Mammary epithelial cell (primary cell): ENCODE data around the gene PAXX.

Experiments
- EZH2 ChIP-seq: IDR thresholded peaks from 2 replicates; pipeline ENCODE4 v1.6.1; 2012; ENCODE audit warnings: low read length, inconsistent platforms, borderline replicate concordance
- TF ChIP-seq, protein P1 (sequence below), 2 donors: IDR thresholded peaks in 1 of 2; conservative IDR thresholded peaks in 1 of 2; 2 replicates each; pipeline ENCODE4 v1.5.1; 2011 to 2012; ENCODE audit warnings: inconsistent platforms in 2 of 2, low read length in 2 of 2, mild to moderate bottlenecking in 2 of 2, control low read depth in 1 of 2, low read depth in 1 of 2; ENCODE audit not compliant: insufficient read depth in 1 of 2; ENCODE audit errors: extremely low read depth in 1 of 2

DNA sequence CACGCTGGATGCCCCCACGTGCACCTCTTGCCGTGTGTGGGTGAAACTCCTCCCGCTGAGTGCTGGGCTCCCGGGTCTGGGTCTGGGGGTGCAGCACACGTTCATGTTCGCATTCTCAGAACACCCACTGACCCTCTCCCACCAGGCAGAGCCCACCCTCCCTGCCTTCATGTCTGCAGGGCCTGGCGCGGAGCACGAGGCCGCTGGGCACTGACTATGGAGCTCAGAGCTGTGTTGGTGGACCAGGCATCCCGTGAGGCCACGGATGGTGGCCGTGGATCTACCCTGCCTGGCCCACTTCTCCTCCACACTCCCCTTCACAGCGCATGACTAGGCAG, 31.3 kb upstream of the PAXX start:
- TF ChIP-seq, protein P1, sequence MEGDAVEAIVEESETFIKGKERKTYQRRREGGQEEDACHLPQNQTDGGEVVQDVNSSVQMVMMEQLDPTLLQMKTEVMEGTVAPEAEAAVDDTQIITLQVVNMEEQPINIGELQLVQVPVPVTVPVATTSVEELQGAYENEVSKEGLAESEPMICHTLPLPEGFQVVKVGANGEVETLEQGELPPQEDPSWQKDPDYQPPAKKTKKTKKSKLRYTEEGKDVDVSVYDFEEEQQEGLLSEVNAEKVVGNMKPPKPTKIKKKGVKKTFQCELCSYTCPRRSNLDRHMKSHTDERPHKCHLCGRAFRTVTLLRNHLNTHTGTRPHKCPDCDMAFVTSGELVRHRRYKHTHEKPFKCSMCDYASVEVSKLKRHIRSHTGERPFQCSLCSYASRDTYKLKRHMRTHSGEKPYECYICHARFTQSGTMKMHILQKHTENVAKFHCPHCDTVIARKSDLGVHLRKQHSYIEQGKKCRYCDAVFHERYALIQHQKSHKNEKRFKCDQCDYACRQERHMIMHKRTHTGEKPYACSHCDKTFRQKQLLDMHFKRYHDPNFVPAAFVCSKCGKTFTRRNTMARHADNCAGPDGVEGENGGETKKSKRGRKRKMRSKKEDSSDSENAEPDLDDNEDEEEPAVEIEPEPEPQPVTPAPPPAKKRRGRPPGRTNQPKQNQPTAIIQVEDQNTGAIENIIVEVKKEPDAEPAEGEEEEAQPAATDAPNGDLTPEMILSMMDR (conservative IDR thresholded peaks at IDR 0.05 in 1 of 2, IDR thresholded peaks at IDR 0.05 in 1 of 2; ENCODE audit: extremely low read depth in 1 of 2, insufficient read depth in 1 of 2, low read depth in 1 of 2, low read length in 2 of 2), result no peak
- no peak for TF ChIP-seq EZH2
